A549 treated with AZD9567 at 1 μM for 4 hours (cell line): ENCODE data around the gene BPIFA2. TPM values are rescaled to one million over a fixed set of nuclear protein-coding genes. Genes with fewer than 3 reads are reported as not detected.

Experiments used
- total RNA-seq: library from RNA; stranded (reverse); fragments of 200-300 nt; extraction: Qiagen RNA extraction; gene quantifications from 5 replicates; pipeline ENCODE4 v1.2.3, GENCODE V29; 2022; ENCODE audit not compliant: insufficient read depth

The BPIFA2 gene
- 0.12 TPM in 1 of 5 replicates, not detected in the others for total RNA-seq

GRCh38 chr20:33167859-33168258 lies at the start of gene BPIFA2:
TSS of gene BPIFA2 (plus strand) at chr20:33168159. CDS start at chr20:33169146, 987 bp downstream.

GRCh38 chr20:33217052-33217451 lies 49.1 kb downstream of the BPIFA2 start, which contains the start of gene BPIFA3:
TSS of gene BPIFA3 (plus strand) at chr20:33217352. CDS start at chr20:33217537, 185 bp downstream.

Other genes starting within 250 kb of the BPIFA2 start
- not detected in 5 replicates for gene SUN5, start 163.7 kb upstream of the BPIFA2 start, total RNA-seq
- gene BPIFB2, start 160.5 kb upstream of the BPIFA2 start, total RNA-seq, result not detected in 5 replicates
- not detected in 5 replicates for gene BPIFB6, start 136.5 kb upstream of the BPIFA2 start, total RNA-seq
- not detected in 5 replicates for gene BPIFB3, start 114.3 kb upstream of the BPIFA2 start, total RNA-seq
- gene BPIFB4, start 88.5 kb upstream of the BPIFA2 start, total RNA-seq, result not detected in 5 replicates
- not detected in 5 replicates for gene BPIFA3, start 49.2 kb downstream of the BPIFA2 start, total RNA-seq
- gene BPIFA1, start 67.8 kb downstream of the BPIFA2 start, total RNA-seq, result not detected in 5 replicates
- 0.11 to 0.16 TPM (median 0.13 TPM) in 3 of 5 replicates, not detected in the others for gene BPIFB1, start 115.1 kb downstream of the BPIFA2 start, total RNA-seq
- gene CDK5RAP1, start 233.4 kb downstream of the BPIFA2 start, total RNA-seq, result 27.1 to 37.6 TPM (median 33.5 TPM) in 5 replicates